Urothelium cell line (cell line): ENCODE results near the gene ADAMTS12.

Experiments used
- DNase-seq: peaks from one replicate; pipeline ENCODE4 v3.0.0; 2011; ENCODE audit warnings: low spot score, mixed read lengths
- FAIRE-seq: peaks from 2 replicates; lab custom pipeline; 2011; peaks lifted over from hg19 to GRCh38; lab: Jason Lieb, UNC

ADAMTS12 gene

DNA sequence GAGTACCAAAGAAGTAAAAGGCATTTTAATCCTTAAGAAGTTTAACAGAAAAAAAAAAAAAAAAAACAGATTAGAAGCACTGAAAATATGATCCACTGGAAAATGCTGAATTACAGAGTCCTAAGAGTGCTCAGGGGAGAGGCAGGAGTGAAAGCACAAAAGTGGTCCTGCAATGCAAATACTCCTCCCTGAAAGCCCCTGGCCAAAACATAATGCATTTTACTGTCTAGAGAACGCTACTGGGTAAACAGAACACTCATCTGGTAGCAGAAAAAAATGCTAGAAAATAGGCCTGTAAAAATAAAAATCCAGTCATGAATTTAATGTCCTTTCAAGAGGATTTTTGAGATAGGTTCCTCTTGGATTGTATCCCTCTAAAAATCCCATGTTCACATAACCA is 81.9 kb downstream of the ADAMTS12 start:
- DNase-seq (no peak), FAIRE-seq (no peak)

DNA sequence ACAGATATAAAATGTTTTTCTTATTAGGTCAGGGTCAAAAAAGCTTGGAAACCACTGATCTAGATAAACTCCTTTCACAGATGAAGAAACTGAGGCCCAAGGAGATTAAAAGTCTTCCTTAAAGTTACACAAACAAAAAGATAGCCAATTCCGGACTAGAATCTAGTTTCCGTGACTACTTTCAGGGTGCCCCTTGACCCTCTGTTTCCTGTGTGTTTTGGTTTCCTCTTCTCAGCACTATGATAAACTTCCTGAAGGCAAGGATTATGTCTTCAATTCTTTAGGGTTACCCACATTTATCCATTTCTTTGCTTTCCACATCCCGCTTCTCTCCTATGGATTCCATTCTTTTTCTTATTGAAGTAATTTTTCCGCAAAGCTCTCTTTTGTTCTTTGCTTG is 83.1 kb downstream of the ADAMTS12 start:
- FAIRE-seq: no peak
- DNase-seq: no peak

DNA sequence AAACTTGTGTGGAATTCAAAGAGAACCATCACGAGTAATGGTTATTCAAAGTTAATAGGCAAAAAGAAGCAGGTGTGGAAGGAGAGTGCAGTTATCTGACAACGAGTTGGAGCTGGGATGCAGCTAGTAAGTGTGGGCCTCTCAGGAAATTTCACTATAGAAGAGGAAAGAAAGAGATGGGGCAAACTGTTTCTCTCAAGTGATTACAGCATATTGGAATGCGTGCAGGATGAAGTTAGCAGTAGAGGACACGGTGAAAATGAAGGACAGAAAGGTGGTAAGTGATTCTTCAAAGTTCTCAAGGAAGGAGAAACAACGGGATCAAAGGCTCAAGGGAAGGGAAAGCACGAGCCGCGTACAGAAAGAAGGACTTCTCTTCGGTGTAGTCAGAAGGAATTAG is 84.0 kb downstream of the ADAMTS12 start:
- FAIRE-seq (no peak), DNase-seq (no peak)

DNA sequence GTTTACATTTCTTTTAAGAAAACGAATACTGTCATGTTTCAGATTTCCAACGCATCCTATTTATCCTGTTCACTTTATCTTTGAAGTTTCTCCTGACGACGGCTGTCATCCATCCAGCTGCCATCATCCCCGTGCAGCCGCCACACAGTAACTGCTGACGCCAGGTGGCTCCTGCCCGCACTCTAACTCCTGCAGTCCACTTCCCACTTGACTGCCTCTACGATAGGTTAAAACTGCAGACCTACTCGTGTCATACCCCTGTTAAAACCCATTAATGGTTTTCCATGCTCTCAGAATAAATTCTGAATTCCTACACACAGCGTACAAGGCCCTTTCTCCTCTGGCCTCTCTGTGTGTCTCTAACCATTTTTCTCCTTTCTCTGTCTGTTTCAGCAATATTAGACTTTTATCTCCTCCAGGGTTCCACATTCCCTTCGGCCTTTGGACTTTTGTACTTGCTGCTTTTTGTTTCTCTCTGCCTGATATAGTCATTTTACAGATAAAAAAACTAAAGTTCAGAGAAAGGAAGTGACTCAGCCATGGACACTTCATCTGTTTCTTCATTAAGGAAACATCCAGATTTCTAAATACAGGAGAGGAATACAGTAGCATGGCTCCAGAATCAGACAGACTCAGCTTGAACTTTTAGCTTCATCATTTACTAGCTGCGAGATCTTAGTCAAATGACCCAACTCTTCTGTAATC is 84.9 kb downstream of the ADAMTS12 start:
- FAIRE-seq (no peak), DNase-seq (no peak)

DNA sequence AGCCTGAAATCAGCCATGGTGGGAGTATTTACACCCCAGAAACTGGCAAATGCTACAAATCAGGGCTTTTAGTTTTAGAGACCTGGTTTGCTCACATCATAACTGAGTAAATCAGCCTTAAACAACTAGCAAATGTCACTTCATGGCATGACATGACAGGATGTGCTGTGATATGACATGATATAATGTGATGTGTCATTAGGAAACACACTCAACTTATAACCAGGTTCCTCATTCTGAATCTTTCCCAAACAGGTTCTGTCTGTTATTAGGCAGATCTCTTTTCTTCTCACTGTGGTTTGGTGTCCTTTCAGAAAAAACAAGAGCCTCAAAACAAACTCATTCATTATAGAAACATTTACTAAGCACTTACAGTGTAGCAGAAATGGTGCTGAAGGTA is 90.5 kb downstream of the ADAMTS12 start:
- FAIRE-seq (no peak), DNase-seq (no peak)

DNA sequence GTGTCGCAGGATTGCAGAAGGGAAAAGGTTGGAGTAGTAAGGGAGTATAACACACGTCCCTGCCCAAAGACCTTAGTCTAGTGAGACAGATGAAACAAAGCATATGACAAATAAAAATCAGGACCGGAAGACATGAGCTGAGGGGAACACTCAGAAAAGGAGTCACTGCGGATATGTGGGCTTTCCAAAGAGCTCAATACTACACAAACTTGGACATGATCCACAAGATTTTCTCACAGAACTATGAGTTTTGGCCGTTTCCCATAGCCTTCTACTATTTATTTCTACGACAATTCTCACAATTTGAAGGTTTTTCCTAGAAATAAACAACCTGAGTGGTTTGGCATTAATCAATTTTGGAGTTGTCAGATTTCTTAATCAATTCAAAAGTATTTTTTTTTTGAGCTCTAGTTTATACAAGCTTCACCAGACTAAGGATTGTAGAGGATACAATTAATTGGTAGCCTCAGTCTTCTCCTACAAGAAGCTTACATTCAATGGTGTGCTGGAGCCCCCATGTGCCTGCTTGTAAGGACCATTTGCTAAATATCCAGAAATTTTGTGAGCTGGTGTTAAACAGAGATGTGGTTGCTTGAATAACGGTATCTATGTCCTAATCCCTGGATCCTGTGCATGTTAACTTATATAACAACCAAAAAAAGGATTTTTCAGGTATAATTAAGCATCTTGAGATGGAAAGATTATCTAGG is 91.4 kb downstream of the ADAMTS12 start:
- FAIRE-seq (no peak), DNase-seq (no peak)

DNA sequence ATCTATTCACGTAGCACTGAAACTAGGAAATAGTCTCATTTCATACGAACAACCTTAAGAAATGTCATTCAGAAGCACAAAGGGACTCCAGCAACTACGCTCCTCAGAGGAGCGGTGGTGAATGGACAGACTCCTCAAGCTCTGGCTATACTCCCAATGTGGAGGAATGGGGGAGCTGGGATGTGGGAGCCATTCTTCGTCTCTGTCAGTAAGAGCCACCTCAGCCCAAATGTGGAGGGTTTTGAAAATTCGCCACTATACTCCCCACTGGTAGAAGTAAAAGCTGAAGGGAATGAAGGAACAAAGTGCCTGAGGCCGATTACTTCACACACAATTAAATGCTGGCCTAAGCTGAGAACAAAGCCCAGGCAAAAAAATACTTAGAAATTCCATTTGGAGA is 96.3 kb downstream of the ADAMTS12 start:
- DNase-seq (no peak), FAIRE-seq (no peak)

DNA sequence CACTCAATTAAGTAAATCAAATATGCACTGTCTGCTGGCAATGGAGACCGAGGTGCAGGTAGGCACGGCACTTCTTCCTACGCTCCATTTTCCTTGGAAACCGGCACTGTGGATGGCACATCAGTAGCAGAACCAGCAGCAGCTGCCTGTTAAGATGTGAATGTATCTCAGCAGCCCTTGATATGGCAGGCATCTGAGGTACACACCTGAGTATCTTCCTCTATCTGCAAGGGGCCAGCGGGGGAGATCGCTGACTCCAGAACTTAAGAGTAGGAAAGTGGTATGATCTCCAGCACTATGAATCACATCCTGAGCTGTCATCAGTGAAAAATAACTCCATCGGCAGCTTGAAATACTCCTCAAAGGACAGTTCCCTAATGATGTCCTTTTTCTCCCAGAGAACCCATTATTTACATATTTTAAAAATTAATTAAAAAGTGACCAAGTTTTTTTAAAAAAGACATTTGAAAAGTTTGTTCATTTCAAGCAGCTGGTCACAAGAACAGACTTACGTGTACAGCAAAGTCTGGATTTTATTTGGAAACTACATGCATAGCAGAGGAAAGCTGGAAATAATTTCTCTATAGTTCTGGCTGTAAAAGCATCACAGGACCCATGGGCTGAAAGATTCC is 97.1 kb downstream of the ADAMTS12 start:
- DNase-seq: peak; percentile 44
- no peak for FAIRE-seq

DNA sequence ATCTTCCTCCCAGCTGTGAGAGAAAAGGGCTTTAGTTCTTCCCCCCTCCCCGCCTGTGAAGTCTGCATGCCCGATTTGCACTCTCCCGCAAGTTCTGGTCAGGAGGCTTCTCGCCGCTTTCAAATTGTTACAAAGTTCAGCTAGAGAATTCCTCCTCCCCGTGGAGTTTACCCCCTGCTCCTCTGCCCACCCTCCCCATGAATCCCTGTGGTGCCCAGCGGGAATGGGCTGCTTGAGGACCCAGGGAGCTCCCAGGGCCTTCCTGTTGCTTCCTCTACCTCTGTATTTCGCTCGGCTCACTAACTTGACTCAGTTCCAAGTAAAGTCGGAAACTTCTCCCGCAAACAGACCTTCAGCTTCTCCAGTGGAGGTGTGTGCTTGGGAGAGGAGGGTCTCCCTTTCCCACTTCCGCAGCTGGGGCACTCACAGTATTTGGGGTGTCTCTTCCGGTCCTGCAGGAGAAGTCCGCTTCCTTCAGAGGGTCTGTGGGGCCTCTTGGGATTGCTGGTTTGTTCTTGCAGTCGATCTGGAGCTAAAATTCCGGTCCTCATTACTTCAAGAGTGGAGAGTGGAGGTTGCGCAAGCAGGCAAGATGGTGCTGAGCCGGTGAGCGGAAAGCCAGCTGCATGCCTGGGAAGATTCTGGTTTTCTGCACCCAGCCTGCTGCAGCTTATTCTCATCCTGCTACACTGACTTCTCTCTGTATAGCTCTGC is 97.8 kb downstream of the ADAMTS12 start:
- DNase-seq (no peak), FAIRE-seq (no peak)

DNA sequence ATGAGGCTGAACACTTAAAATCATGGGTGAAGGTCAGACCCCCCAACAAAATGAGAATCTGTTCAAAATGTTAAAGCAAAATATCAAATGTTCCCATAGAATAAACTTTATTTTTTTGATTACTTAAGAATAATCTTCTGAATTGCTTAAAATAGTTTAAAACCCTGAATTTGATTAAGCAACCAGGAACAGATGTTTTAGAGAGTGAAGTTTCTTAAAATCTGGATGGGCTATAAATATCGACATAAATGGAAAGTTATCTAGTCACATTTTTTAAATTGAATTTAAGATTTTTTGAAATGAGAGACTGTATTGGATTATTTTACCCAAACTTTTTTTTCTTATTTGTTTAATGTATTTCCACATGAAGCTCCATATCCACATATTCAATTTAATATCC is 98.5 kb downstream of the ADAMTS12 start:
- FAIRE-seq (no peak), DNase-seq (no peak)

DNA sequence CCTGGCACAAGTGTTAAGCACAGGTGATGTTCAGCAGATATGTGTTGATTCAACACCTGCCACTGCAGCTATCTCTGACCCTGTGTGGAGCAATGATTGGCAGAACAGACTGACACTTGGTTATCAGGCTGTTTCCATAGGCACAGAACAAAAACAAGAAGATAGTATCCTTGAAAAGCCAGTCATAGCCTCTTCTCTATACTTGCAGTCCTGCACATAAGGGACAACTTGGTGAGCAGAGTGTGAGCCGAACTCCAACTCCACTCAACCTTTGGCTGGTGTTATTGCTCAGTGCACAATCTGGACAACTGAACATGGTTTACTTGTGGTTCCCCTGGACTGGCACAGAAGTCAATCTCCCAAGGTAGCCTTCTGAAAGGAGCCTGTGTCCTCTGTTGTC is 99.2 kb downstream of the ADAMTS12 start:
- no peak for DNase-seq
- no peak for FAIRE-seq

DNA sequence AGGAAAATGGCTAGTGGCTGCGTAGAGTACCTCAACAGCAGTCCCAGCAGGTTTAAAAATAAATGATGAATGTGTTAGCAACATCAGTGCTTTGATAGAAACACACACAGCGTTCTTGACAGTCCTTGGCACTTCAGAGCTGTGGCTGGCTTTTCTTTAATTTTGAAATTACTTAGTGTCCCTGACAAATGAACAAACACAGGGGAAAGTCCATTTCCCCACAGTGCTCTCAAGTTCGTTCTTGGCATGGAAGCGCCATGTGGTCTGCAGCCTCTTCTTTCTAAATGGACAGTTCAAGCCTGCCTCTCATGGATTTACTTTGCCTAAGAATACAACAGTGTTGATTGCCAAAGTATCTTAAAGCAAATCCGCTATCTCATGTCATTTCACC is 102.2 kb downstream of the ADAMTS12 start:
- DNase-seq: no peak

DNA sequence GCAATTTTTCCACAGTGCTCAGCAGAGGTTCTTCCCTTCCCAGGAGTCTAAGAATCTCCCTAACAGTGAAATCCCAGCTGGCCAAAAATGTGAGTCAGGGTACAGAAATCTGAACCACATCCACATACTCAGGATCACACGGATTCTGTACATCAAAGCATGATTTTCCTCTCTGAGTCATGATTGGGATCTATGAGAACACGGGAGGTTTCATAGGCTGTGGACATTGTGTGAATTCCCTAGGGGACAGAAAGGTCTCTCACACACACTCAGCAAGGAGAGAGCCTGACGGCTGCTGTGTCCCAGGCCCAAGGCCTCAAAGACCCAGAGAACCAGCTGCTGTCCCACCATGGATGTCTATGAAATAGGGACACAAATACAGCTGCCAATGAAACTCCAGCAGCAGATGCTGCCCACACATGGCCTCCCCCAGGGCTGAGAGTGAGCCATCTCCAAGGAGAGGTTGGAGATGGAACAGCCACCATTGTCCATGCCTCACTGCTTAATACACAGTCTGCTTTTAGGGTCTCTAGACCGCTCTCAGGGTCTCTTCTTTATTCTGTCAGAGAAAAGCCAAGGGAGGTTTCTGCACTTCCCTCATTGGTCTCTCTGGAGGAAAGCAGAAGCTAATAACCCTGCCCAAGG is 102.7 kb downstream of the ADAMTS12 start:
- peak; percentile 89 for DNase-seq
- peak; percentile 92 for FAIRE-seq

More for the DNA sequence above, 102.2 kb downstream of the ADAMTS12 start:
- no peak for FAIRE-seq

DNA sequence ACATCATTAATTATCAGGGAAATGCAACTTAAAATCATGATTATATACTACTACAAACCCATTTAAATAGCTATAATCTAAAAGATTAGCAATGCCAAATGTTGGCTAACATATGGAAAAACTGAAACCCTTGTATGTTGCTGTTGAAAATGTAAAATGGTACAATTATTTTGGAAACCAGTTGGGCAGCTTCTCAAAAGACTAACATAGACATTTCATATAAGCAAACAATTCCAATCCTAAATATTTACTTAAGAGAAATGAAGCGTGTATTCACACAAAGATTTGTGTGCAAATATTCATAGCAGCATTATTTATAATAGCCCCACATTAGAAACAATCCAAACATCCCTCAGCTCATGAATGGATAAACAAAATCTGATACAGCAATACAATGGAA is 106.2 kb downstream of the ADAMTS12 start:
- FAIRE-seq: no peak
- DNase-seq: no peak

DNA sequence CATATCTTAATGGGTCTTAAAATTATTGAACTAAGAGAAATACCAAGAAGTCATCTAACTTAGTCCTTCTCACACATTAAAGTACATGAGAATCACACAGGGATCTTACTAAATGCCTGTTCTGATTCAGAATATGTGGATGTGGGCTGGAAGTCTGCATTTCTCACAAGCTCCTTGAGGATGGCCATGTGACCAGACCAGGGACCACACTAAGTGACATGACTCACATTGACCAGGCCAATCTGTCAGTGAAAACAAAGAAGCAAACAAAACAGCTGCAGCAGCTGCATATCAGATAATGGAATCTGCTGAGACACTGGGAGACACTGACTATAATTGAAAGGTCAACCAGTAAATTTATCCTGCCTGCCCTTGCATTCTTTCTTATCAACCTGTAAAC is 110.5 kb downstream of the ADAMTS12 start:
- FAIRE-seq (peak; percentile 78), DNase-seq (peak; percentile 52)

DNA sequence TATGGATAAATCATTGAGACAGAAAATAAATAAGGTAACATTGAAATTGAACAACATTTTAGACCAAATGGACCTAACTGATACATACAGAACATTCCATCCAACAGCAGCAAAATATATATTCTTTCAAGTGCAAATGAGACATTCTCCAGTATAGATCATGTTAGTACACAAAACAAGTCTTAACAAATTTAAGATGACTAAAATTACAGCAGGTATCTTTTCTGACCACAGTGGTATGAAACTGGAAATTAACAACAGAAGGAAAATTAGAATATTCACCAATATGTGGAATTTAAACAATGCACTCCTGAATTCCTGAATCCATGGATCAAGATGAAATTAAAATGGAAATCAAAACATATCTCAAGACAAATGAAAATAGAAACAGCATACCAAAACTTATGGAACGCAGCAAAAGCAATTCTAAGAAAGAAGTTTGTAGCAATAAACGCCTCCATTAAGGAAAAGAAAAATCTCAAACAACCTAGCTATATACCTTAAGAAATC is 115.6 kb downstream of the ADAMTS12 start:
- DNase-seq (no peak), FAIRE-seq (no peak)

DNA sequence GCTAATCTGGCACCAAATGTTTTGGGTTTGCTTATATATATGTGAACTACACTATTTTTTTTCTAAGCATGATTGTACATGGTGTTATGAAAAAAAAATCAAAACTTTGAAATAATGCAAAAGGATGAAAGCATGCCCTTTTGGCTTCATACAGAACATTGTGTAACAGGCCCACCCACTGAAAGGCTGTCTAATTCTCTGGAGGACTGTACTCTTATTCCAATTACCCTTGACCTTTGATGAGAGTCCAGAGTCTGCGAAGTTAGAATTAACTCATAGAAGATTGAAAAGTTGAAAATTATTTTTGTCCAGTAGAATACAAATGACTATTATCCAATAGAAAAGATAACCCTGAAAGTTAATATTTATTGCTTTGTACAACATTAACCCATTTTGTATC is 117.4 kb downstream of the ADAMTS12 start:
- DNase-seq: no peak
- no peak for FAIRE-seq

DNA sequence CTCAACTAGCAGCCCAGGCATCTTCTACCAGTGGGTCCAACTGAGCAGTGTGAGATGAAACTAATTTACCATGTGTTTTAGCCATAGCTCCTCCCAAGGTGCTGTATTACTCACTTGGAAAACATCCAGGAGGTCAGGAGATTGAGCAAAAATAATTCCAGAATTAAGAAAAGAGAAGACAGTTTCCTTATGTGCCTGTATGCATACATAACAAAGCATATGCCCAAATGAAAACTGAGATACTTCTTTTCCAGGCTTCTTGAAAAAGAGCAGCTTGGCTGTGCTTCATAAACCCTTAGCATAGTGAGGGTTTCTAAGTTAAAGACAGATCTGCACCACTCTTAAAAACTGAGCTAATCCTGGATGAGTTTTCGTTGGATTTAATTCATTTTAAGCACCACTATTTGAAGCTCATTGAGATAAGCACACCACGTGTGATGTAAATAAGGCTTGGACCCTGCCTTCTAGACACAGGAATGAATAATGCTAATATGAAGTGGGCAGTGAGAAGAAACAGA is 119.4 kb downstream of the ADAMTS12 start:
- FAIRE-seq: peak; percentile 86
- DNase-seq: peak; percentile 30

DNA sequence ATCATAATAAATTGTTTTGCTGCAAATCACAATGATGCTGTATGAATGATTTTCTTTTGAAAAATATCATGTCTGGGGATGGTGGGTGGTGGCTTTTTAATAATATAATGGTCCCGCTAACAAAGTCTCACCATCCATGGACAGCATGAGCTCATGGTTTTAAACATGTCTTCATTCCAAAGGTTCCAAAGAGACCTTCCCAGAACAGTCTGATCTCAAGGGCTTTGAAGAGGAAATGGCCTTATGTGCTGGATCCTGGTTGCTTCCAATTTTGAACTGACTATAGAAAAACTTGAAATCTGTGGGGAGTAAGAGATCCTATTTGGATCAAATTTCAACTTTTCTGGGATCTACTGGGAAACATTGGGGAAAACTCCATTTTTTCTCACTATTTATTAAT is 121.8 kb downstream of the ADAMTS12 start:
- FAIRE-seq (no peak), DNase-seq (no peak)

DNA sequence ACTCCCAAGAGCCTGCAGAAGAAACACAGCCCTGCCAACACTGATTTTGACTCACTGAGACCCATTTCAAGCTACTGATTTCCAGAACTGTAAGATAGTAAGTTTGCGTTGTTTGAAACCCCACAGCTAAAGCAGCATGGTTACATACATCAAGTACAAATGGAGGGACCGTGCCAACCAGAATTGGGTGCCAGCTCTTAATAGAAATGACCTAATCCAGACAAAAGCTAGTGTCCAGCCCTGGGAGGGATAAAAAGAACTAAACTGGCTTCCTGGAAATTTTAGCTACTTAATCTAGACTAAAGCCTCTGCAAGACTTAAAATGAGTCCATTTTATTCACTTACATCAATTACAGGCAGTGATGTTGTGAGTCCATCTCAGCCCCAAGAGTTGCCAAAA is 122.6 kb downstream of the ADAMTS12 start:
- DNase-seq (no peak), FAIRE-seq (no peak)

DNA sequence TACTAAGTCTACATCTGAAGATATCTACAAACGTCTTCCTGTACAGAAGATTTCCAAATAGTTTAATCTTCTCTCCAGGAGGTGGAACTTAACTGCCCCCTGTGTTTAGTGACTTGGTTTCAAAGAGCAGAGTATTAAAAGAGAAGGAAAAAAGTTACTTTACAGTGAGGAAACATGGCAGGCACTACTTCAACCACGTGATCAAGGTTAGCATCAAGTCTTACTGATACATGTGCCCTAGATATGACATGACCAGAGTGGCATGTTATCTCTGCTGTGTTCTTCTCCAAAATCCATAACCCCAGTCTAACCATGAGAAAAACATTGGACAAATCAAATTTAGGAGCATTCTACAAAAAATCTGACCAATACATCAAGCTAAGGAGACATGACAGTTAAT is 125.8 kb downstream of the ADAMTS12 start:
- no peak for DNase-seq
- no peak for FAIRE-seq
